ENCODE results near the gene PUDP. TPM values are rescaled to one million over a fixed set of nuclear protein-coding genes. Genes with fewer than 3 reads are reported as not detected.

Gene PUDP
- total RNA-seq, 1 donor from 2014 or later, result 41.4 TPM

DNA sequence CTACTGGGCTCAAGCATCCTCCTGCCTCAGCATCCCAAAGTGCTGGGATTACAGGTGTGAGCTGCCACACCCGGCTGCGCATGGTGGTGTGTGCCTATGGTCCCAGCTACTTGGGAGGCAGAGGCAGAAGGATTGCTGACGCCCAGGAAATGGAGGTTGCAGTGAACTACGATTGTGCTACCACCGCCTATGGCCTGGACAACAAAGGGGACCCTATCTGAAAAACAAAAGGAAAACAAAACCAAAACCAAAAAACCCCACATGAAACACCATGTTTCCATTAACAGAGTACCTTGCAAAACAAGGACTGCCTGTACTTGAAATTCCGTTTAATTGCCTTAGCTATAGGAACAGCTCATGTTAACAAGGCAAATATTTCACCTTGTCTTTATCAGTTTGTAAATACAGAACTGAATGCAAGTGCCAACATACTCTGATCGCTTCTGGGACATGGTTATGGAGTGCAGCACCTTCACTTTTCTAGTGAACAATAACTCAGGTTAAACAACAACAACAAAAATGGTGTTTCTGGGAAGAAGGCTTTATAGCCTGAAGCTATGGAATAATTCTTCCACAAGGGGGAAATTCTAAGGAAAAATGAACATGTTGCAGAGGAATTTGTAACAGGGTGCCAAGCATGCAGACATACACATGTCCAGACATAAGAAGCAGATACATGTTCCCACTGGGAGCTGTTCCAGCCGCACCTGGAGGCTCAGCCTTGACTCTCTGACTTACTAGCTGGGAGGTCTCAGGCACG is 73.6 kb downstream of the PUDP start:
- peak overlapping the region; percentile 63 for H3K27ac Mint-ChIP-seq
- H3K27me3 Mint-ChIP-seq (ENCODE audit: low read depth), result no peaks in the 10 kb centered on the region
- no peaks in the 10 kb centered on the region for H3K9me3 Mint-ChIP-seq
- DNase-seq (ENCODE audit: low spot score in 2 of 2, unreplicated experiment in 2 of 2), result no peak
- H3K36me3 Mint-ChIP-seq, result peaks cover 19% of the 10 kb centered on the region
- TF ChIP-seq, protein P1, sequence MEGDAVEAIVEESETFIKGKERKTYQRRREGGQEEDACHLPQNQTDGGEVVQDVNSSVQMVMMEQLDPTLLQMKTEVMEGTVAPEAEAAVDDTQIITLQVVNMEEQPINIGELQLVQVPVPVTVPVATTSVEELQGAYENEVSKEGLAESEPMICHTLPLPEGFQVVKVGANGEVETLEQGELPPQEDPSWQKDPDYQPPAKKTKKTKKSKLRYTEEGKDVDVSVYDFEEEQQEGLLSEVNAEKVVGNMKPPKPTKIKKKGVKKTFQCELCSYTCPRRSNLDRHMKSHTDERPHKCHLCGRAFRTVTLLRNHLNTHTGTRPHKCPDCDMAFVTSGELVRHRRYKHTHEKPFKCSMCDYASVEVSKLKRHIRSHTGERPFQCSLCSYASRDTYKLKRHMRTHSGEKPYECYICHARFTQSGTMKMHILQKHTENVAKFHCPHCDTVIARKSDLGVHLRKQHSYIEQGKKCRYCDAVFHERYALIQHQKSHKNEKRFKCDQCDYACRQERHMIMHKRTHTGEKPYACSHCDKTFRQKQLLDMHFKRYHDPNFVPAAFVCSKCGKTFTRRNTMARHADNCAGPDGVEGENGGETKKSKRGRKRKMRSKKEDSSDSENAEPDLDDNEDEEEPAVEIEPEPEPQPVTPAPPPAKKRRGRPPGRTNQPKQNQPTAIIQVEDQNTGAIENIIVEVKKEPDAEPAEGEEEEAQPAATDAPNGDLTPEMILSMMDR (IDR thresholded peaks at IDR 0.05; ENCODE audit: unreplicated experiment), result peak; percentile 60
- H3K4me3 Mint-ChIP-seq, result no peak overlapping the region
- peaks cover 13% of the 10 kb centered on the region for H3K4me1 Mint-ChIP-seq

- TF ChIP-seq, protein P1 (IDR thresholded peaks at IDR 0.05; ENCODE audit: unreplicated experiment), result no peak
- Mint-ChIP-seq H3K36me3 (peaks cover 24% of the 10 kb centered on the region), H3K27ac (peak overlapping the region; percentile 13), H3K27me3 (ENCODE audit: low read depth) (no peaks in the 10 kb centered on the region), H3K9me3 (no peaks in the 10 kb centered on the region), H3K4me3 (no peak overlapping the region), H3K4me1 (peaks cover 13% of the 10 kb centered on the region)
- no peak for DNase-seq (ENCODE audit: low spot score in 2 of 2, unreplicated experiment in 2 of 2)
These were observed 74.6 kb downstream of the PUDP start for GRCh38 chrX:7073336-7073735.

DNA sequence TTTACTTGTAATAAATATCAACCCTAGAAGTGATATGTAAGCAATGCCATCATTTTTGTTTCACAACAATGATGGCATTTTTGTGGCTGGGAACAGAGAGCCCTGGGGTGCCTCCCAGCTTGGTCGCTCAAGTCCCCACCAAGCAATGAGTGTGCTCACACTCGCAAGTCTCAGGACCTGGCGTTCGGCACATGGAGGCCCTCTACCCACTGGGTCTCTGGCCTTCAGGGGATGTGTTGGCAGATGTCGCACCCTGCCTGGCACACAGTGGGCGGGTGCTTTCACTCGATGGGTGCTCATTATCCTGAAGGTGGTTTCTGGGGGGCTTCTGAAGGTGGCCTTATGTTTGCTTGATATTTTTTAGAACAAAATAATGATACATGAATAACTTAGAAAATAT is 75.1 kb downstream of the PUDP start:
- Mint-ChIP-seq H3K4me1 (peaks cover 13% of the 10 kb centered on the region), H3K36me3 (peaks cover 29% of the 10 kb centered on the region), H3K27ac (peak overlapping the region; percentile 38), H3K9me3 (no peaks in the 10 kb centered on the region), H3K27me3 (ENCODE audit: low read depth) (no peaks in the 10 kb centered on the region), H3K4me3 (no peak overlapping the region)
- TF ChIP-seq, protein P1 (IDR thresholded peaks at IDR 0.05; ENCODE audit: unreplicated experiment), result no peak
- no peak for DNase-seq (ENCODE audit: low spot score in 2 of 2, unreplicated experiment in 2 of 2)

DNA sequence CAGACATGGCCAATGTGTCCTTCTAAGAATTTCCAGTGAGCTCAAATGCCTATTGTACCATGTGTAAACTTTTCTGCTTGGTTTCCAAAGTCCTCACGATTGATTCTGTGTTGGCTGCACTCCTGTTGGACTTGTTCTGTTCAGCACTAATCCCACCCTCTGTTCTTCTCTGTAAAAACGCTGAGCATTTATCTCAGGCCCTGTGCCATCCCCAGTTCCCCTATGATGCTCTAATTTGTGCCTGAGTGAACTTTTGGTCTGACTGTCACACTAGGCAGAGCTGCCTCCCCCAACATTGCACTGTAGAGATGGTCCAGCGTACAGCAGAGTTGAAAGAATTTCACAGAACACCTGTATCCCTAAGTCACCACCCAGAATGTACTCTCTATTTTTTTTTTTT is 76.6 kb downstream of the PUDP start:
- TF ChIP-seq, protein P1 (IDR thresholded peaks at IDR 0.05; ENCODE audit: unreplicated experiment), result no peak
- H3K9me3 Mint-ChIP-seq, result peaks cover 8% of the 10 kb centered on the region
- no peak overlapping the region for H3K4me3 Mint-ChIP-seq
- no peak overlapping the region for H3K27ac Mint-ChIP-seq
- no peak for DNase-seq (ENCODE audit: low spot score in 2 of 2, unreplicated experiment in 2 of 2)
- H3K4me1 Mint-ChIP-seq, result peaks cover 13% of the 10 kb centered on the region
- no peaks in the 10 kb centered on the region for H3K27me3 Mint-ChIP-seq (ENCODE audit: low read depth)
- peaks cover 40% of the 10 kb centered on the region for H3K36me3 Mint-ChIP-seq

DNA sequence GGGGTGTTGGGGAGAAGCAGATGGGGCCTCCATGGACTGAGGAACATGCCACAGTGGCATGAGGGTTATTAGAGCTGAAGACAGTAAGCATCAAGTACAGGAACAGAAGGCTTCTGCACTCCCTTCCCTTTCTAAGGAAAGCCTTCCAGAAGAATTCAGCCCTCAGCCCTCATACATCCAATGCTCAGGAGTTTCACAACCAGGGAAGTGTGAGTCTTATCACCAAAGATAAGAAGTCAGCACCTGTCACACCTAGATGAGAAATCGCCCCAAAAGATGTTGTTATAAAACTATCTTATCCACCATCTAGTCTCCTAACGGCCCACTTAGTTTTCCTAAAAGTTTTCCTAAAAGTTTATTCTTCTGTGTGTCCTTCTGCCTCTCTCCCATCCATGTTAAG is 78.4 kb downstream of the PUDP start:
- Mint-ChIP-seq H3K27me3 (ENCODE audit: low read depth) (no peaks in the 10 kb centered on the region), H3K27ac (no peak overlapping the region), H3K36me3 (peaks cover 42% of the 10 kb centered on the region), H3K4me1 (peaks cover 9% of the 10 kb centered on the region), H3K4me3 (no peak overlapping the region), H3K9me3 (peaks cover 11% of the 10 kb centered on the region)
- no peak for DNase-seq (ENCODE audit: low spot score in 2 of 2, unreplicated experiment in 2 of 2)
- TF ChIP-seq, protein P1 (IDR thresholded peaks at IDR 0.05; ENCODE audit: unreplicated experiment), result no peak

All from mesothelial cell of epicardium (in vitro differentiated cells).